GM12878 (cell line): ENCODE results near the gene BBLN. TPM values are rescaled to one million over a fixed set of nuclear protein-coding genes. Genes with fewer than 3 reads are reported as not detected.

Experiments
- ATAC-seq: fragments of 200-7000 bp; cut with Tn5 transposase; 3 replicates; pipeline ENCODE4 v1.9.1; 2020; ENCODE audit warnings: mild to moderate bottlenecking, moderate library complexity
- BruUV-seq: library from RNA; stranded (reverse); fragments of 400-500 nt; replicated peaks from 2 replicates; lab custom pipeline; 2021; lab: Mats Ljungman, UMichigan
- CTCF ChIA-PET: fragments of 300-600 bp; sonication (Branson Sonifier 250); formaldehyde crosslinking; extraction: SDS; loops from one replicate; lab custom pipeline; 2021; ENCODE audit warnings: inconsistent platforms; lab: Yijun Ruan, JAX
- POLR2A ChIA-PET: fragments of 350-600 bp; formaldehyde crosslinking; extraction: SDS; loops from one replicate; lab custom pipeline; 2021; ENCODE audit warnings: inconsistent platforms; lab: Charles Lee
- RAD21 ChIA-PET: fragments of 300-600 bp; sonication (Branson Sonifier 250); formaldehyde crosslinking; loops from one replicate; lab custom pipeline; 2023; ENCODE audit warnings: antibody characterized with exemption; ENCODE audit not compliant: unreplicated experiment; lab: Charles Lee
- SMC1A ChIA-PET: fragments of 300-600 bp; sonication (Branson Sonifier 250); formaldehyde crosslinking; loops from one replicate; lab custom pipeline; 2023; ENCODE audit not compliant: unreplicated experiment, uncharacterized antibody; lab: Charles Lee
- DNase-seq: peaks from one replicate; pipeline ENCODE4 v3.0.0-alpha.2; 2011; ENCODE audit warnings: low read depth, low spot score
- FAIRE-seq: peaks from 3 replicates; lab custom pipeline; 2011; peaks lifted over from hg19 to GRCh38; lab: Jason Lieb, UNC
- H2AFZ ChIP-seq: 2 replicates; pipeline ENCODE4 v1.6.0; 2011; ENCODE audit warnings: low read depth, low read length, control low read depth; ENCODE audit not compliant: control insufficient read depth
- H3K27ac ChIP-seq: 2 replicates; pipeline ENCODE4 v1.5.1; 2011; ENCODE audit warnings: control low read depth; ENCODE audit not compliant: control insufficient read depth, insufficient read depth
- H3K27me3 ChIP-seq, 2 experiments: replicated peaks in 1 of 2; 2 replicates each; pipeline versions ENCODE4 v1.6.0 to v1.6.1; 2011; ENCODE audit warnings: low read length in 1 of 2; ENCODE audit not compliant: control insufficient read depth in 2 of 2, insufficient read depth in 2 of 2
- H3K36me3 ChIP-seq, 2 experiments: 2 replicates each; pipeline ENCODE4 v1.5.1; 2011; ENCODE audit warnings: low read length in 1 of 2; ENCODE audit not compliant: control insufficient read depth in 2 of 2, insufficient read depth in 2 of 2
- H3K4me1 ChIP-seq: 2 replicates; pipeline ENCODE4 v1.6.1; 2011; ENCODE audit warnings: mild to moderate bottlenecking, low read length, moderate library complexity, mixed read lengths; ENCODE audit not compliant: control insufficient read depth, insufficient read depth
- H3K4me2 ChIP-seq: 2 replicates; pipeline ENCODE4 v1.6.0; 2011; ENCODE audit warnings: control low read depth; ENCODE audit not compliant: control insufficient read depth, insufficient read depth
- H3K4me3 ChIP-seq: fragments of 200-600 bp; sonication (generic); 2 replicates; pipeline ENCODE4 v1.5.1; 2016
- H3K79me2 ChIP-seq: 2 replicates; pipeline ENCODE4 v1.6.0; 2011; ENCODE audit warnings: low read length; ENCODE audit not compliant: control insufficient read depth, insufficient read depth
- H3K9ac ChIP-seq: 2 replicates; pipeline ENCODE4 v1.8.0; 2011; ENCODE audit warnings: low read length, control low read depth, mixed read lengths; ENCODE audit not compliant: control insufficient read depth, insufficient read depth
- H3K9me3 ChIP-seq: replicated peaks from 3 replicates; pipeline ENCODE4 v1.5.1; 2011; ENCODE audit warnings: mild to moderate bottlenecking, low read length; ENCODE audit not compliant: control insufficient read depth, insufficient read depth
- H4K20me1 ChIP-seq: 2 replicates; pipeline ENCODE4 v1.6.0; 2011; ENCODE audit not compliant: control insufficient read depth, insufficient read depth
- BACH1 ChIP-seq: fragments of 450-650 bp; IDR thresholded peaks from 2 replicates; pipeline ENCODE4 v1.6.1; 2017; ENCODE audit warnings: mild to moderate bottlenecking, borderline replicate concordance
- EP300 ChIP-seq, 2 experiments: fragments of 150-350 bp in 1 of 2; IDR thresholded peaks; 2 replicates each; pipeline ENCODE4 v1.6.1; 2011 to 2012; ENCODE audit warnings: low read depth in 2 of 2, low read length in 2 of 2, borderline replicate concordance in 1 of 2, improper control_type of control experiment in 1 of 2, inconsistent platforms in 1 of 2; ENCODE audit not compliant: control insufficient read depth in 1 of 2
- GATAD2B ChIP-seq: fragments of 450-650 bp; conservative IDR thresholded peaks from 2 replicates; pipeline ENCODE4 v1.6.1; 2017; ENCODE audit warnings: low read depth, mild to moderate bottlenecking, moderate library complexity
- LARP7 ChIP-seq: fragments of 450-650 bp; IDR thresholded peaks from 2 replicates; pipeline ENCODE4 v1.6.1; 2017; ENCODE audit warnings: mild to moderate bottlenecking
- NRF1 ChIP-seq: conservative IDR thresholded peaks from 2 replicates; pipeline ENCODE4 v1.6.1; 2011; ENCODE audit warnings: mild to moderate bottlenecking, low read depth, low read length, improper control_type of control experiment
- POLR2A ChIP-seq: IDR thresholded peaks from 2 replicates; pipeline ENCODE4 v1.6.1; 2011; ENCODE audit warnings: low read depth, mild to moderate bottlenecking, low read length
- RB1 ChIP-seq: fragments of 450-650 bp; formaldehyde crosslinking; IDR thresholded peaks from 2 replicates; pipeline ENCODE4 v1.6.1; 2017; ENCODE audit warnings: mild to moderate bottlenecking, borderline replicate concordance
- ZBTB11 ChIP-seq: fragments of 450-650 bp; formaldehyde crosslinking; IDR thresholded peaks from 2 replicates; pipeline ENCODE4 v1.5.0; 2022; ENCODE audit warnings: mild to moderate bottlenecking, missing genetic modification characterization
- ZZZ3 ChIP-seq: IDR thresholded peaks from 2 replicates; pipeline ENCODE4 v1.6.1; 2011; ENCODE audit warnings: low read depth; ENCODE audit not compliant: control insufficient read depth, insufficient read length
- WGBS: methylation state at CpG from one replicate; pipeline ENCODE4 v1.1.6; 2016; ENCODE audit warnings: low lambda C conversion rate; ENCODE audit not compliant: insufficient replicate concordance, insufficient coverage; ENCODE audit errors: missing lambda C conversion rate; 5-methylcytosine and 5-hydroxymethylcytosine counted together
- in situ Hi-C: fragments of 300-500 bp; cut with MboI; formaldehyde crosslinking; loops from 9 replicates; pipeline ENCODE4 v1.14.3; 2018; ENCODE audit warnings: mixed read lengths
- intact Hi-C: fragments of 100-400 bp; cut with micrococcal nuclease; formaldehyde crosslinking; loops from one replicate; pipeline ENCODE4 v1.14.2; 2022; ENCODE audit not compliant: unreplicated experiment
- polyA plus RNA-seq, 11 experiments: library from polyadenylated mRNA; depleted of rRNA in 4 of 11; unstranded in 6 of 11; stranded (reverse) in 5 of 11; fragments of >200 nt; fragmentation: Nextera tagmentation in 4 of 11; fragmentation: Illumina TruSeq in 1 of 11; extraction: Ambion mirVana in 4 of 11; extraction: Trizol in 1 of 11; gene quantifications; 1 replicate in 1 of 11; 2 replicates in 10 of 11; pipeline versions ENCODE4 v1.2.1 to v1.2.3, GENCODE V29; 2011 to 2016; ENCODE audit warnings: inconsistent platforms in 2 of 11, missing spikeins in 2 of 11, low read depth in 1 of 11
- total RNA-seq, 4 experiments: library from RNA; depleted of rRNA in 3 of 4; stranded (reverse); fragments of >200 nt in 3 of 4; fragmentation: Illumina TruSeq in 1 of 4; extraction: Trizol in 1 of 4; gene quantifications; 2 replicates each; pipeline versions ENCODE4 v1.2.1 to v1.2.3, GENCODE V29; 2013 to 2021
- TF ChIP-seq, protein P1 (sequence below): IDR thresholded peaks from 2 replicates; pipeline ENCODE4 v1.6.1; 2011; ENCODE audit warnings: low read depth, mild to moderate bottlenecking, low read length, moderate library complexity, borderline replicate concordance; ENCODE audit errors: extremely low read depth

BBLN gene
- total and polyA plus RNA-seq, 10 of the 15 experiments (the other 5 are each of a cell fraction or from before 2014, with no cell fraction given) = 3.8 to 194 (median 66.2) TPM

DNA sequence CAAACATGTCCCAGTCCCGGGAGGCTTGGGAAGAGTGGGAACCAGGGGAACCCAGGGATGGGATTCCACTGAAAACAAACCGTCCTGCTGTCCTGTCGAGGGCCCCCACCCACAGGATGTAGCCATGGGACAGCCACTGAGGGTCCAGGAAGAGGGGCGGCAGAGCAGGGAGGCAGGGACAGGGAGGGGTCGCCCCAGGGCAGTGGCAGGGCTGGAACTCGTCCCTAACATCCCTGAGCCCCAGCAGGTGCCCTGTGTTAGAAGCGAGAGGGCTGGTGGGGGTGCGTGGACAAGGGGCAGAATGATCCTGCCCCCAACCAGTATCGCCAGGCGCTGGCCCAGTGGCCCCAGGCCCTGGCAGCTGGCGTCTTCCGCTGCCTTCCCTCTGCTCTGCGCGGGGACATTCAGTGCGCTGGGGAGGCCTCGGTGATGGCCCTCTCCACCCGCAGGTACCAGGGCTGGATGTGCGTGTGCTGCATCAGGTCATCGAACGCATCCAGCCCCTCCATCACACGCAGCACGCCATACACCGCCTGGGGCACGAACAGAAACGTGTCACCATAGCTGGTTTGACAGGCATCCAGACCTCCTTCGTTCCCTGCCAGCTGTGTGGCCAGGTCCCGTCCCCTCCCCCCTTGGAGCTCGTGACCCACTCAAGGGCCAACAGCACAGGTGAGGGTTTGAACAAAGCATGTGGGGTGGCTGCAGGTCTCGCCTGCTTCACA, 39.2 kb upstream of the BBLN start:
- Histone ChIP-seq H3K4me1 (peaks cover 13% of the 10 kb centered on the region), H2AFZ (no peak overlapping the region), H3K27me3 (no peaks in the 10 kb centered on the region), H3K4me3 (no peak overlapping the region), H3K36me3 (peaks cover 8 to 22% of the 10 kb centered on the region in 2 experiments; a peak in 3 of 4 replicates), H3K79me2 (peaks cover 15% of the 10 kb centered on the region), H3K9me3 (no peaks in the 10 kb centered on the region), H3K4me2 (no peak overlapping the region), H3K9ac (no peak overlapping the region), H3K27ac (no peak overlapping the region), H4K20me1 (no peaks in the 10 kb centered on the region)
- TF ChIP-seq NRF1 = no peak
- TF ChIP-seq RB1 = no peak
- 0 out of 2 replicates have a peak, but pooled peaks have one; percentile 14 for TF ChIP-seq POLR2A
- no peak for TF ChIP-seq ZZZ3
- POLR2A ChIA-PET = no interaction called here
- no peak for ATAC-seq
- no peak for FAIRE-seq
- CTCF ChIA-PET = no interaction called here
- WGBS = 91% methylated on average over 25 of the region's 29 CpGs
- SMC1A ChIA-PET = no interaction called here
- in situ Hi-C loops = no loop called here
- TSS peak; percentile 7 for BruUV-seq
- intact Hi-C loops = no loop called here
- no peak for DNase-seq
- RAD21 ChIA-PET = no interaction called here

- no peak for DNase-seq
- H3K4me3 ChIP-seq = no peak overlapping the region
- peaks cover 20% of the 10 kb centered on the region for H3K79me2 ChIP-seq
- H3K4me1 ChIP-seq = peaks cover 10% of the 10 kb centered on the region
- no peak for FAIRE-seq
- no peaks in the 10 kb centered on the region for H4K20me1 ChIP-seq
- BruUV-seq = no TSS peak
- ChIA-PET POLR2A (no interaction called here), RAD21 (no interaction called here), CTCF (no interaction called here), SMC1A (no interaction called here)
- in situ Hi-C loops (no loop called here), intact Hi-C loops (no loop called here)
- H3K9ac ChIP-seq = no peak overlapping the region
- no peak overlapping the region for H3K4me2 ChIP-seq
- ATAC-seq = no peak
- peaks cover 8 to 22% of the 10 kb centered on the region in 2 experiments; a peak in 3 of 4 replicates for H3K36me3 ChIP-seq
- H3K27me3 ChIP-seq = no peaks in the 10 kb centered on the region
- H3K9me3 ChIP-seq = no peaks in the 10 kb centered on the region
- no peak overlapping the region for H3K27ac ChIP-seq
- 72% methylated on average over 5 of the region's 5 CpGs for WGBS
- no peak overlapping the region for H2AFZ ChIP-seq
- TF ChIP-seq ZBTB11 (CRISPR knock-in tag) (no peak), GATAD2B (no peak), LARP7 (no peak), EP300 (IDR thresholded peaks at IDR 0.05; ENCODE audit: borderline replicate concordance in 1 of 2, control insufficient read depth in 1 of 2, low read depth in 2 of 2, low read length in 2 of 2) (no peak), BACH1 (no peak)
- TF ChIP-seq, protein P1, sequence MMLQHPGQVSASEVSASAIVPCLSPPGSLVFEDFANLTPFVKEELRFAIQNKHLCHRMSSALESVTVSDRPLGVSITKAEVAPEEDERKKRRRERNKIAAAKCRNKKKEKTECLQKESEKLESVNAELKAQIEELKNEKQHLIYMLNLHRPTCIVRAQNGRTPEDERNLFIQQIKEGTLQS = no peak
These were observed 38.6 kb upstream of the BBLN start for GRCh38 chr9:128121466-128121810.
